IPS DF 4.7 (cell line): ENCODE measurements around the gene HERC4.

Experiments
- DNase-seq: peaks from one replicate; pipeline ENCODE4 v3.0.0-alpha.2; 2013; ENCODE audit warnings: low spot score; ENCODE audit errors: extremely low read depth

Gene HERC4, protein sequence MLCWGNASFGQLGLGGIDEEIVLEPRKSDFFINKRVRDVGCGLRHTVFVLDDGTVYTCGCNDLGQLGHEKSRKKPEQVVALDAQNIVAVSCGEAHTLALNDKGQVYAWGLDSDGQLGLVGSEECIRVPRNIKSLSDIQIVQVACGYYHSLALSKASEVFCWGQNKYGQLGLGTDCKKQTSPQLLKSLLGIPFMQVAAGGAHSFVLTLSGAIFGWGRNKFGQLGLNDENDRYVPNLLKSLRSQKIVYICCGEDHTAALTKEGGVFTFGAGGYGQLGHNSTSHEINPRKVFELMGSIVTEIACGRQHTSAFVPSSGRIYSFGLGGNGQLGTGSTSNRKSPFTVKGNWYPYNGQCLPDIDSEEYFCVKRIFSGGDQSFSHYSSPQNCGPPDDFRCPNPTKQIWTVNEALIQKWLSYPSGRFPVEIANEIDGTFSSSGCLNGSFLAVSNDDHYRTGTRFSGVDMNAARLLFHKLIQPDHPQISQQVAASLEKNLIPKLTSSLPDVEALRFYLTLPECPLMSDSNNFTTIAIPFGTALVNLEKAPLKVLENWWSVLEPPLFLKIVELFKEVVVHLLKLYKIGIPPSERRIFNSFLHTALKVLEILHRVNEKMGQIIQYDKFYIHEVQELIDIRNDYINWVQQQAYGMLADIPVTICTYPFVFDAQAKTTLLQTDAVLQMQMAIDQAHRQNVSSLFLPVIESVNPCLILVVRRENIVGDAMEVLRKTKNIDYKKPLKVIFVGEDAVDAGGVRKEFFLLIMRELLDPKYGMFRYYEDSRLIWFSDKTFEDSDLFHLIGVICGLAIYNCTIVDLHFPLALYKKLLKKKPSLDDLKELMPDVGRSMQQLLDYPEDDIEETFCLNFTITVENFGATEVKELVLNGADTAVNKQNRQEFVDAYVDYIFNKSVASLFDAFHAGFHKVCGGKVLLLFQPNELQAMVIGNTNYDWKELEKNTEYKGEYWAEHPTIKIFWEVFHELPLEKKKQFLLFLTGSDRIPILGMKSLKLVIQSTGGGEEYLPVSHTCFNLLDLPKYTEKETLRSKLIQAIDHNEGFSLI

DNA sequence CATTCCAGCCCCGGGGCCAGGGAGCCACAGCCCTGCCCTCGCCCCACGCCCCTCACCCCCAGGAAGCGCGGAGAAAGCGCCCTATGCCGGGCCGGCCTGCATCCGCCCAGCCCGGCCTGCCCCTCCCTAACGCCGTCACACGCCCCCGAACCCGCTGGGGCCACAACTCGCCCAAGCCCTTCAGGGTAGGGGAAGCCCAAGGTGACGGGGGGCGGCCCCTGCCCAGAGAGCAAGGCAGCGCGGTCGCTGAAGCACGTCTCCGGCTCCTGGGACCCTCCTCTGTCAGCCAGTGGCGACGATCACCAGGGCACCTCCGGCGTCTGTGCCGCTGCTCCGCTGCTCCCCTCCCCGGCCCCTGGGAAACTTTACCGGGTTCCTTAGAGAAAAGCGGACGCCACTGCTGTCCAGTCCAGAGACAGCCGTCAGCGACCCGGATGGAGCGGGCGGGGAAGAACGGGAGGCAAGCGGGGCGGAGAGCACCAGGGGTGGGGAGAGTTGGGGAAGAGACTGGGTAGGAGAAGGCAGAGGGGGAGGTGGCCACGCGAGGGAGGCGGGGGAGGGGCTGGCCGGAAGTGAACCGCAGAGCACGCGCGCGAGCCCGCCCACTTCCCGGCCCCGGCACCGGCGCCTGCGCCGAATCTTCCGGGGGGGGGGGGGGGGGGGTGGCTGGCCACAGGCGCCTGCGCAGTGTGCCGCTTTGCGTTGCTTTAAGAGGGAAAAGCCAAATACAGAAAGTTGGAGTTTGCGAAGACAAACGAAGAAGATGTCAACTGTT lies at the start of gene HERC4:
TSS of gene HERC4 (minus strand) at position 509 of the 775 bp plus-strand sequence. CDS start 2,175 bp downstream, outside the sequence.
- peak; percentile 46 for DNase-seq

DNA sequence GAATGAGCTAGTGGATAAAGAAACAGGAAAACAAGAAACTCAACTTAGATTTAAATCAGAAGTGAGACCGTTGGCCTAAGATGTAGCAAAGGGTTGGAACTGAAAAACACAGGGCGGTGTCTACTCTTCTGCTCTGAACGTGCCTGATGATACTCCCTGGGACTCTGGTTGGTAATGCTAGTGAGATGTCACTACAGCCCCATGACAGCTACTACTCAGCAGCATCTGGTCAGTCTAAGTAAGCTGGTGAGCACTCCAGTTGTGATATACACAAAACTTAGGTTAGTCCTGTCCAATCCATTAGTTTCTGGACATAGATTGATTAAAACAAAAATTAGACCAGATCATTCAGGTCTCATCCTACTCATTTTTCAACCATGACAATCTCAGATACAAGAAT lies 49.6 kb upstream of the HERC4 start:
- DNase-seq: no peak

DNA sequence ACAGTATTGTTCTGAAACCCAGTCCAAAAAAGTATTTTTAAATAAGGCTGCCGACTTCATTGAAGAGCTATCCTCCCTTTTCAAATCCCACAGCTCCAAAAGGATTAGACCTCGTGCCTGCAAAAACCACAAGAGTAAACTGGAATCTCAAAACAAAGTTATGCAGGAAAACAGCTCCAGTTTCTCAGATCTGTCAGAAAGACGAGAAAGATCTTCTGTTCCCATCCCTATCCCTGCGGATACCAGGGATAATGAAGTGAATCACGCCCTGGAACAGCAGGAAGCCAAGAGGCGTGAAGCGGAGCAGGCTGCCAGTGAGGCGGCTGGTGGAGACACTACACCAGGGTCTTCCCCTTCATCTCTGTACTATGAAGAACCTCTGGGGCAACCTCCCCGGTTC lies 46.8 kb upstream of the HERC4 start:
- DNase-seq: no peak

DNA sequence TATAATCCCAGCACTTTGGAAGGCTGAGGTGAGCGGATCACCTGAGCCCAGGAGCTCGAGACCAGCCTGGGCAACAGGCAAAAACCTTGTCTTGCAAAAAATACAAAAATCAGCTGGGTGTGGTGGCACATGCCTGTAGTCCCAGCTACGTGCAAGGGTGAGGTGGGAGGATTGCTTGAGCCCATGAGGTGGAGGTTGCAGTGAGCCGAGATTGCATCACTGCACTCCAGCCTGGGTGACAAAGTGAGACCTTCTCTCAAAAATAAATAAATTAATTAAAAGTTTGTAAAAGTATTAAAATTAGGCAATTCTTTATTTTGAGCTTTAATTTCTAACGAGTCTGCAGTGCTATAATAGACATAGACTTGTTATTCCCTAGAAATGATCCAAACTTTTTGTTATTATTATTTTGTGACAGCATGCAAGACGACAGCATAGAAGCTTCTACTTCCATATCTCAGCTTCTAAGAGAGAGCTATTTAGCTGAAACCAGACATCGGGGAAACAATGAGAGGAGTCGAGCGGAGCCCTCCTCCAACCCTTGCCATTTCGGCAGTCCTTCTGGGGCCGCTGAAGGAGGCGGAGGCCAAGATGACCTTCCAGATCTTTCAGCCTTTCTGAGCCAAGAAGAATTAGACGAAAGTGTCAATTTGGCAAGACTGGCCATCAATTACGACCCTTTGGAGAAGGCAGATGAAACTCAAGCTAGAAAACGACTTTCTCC lies 46.1 kb upstream of the HERC4 start:
- DNase-seq: no peak

DNA sequence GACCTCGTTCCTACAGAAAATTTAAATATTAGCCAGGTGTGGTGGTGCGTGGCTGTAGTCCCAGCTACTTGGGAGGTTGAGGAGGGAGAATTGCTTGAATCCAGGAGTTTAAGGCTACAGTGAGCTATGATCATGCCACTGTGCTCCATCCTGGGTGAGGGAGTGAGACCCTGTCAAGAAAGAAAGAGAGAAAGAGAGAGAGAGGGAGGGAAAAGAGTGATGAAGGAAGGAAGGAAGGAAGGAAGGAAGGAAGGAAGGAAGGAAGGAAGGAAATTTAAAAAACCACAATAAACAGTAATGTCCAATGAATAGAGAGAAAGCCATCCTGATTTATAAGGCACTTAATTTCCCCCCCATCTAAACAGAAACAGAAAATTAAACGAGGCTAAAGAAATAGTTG lies 43.6 kb upstream of the HERC4 start:
- DNase-seq: no peak

DNA sequence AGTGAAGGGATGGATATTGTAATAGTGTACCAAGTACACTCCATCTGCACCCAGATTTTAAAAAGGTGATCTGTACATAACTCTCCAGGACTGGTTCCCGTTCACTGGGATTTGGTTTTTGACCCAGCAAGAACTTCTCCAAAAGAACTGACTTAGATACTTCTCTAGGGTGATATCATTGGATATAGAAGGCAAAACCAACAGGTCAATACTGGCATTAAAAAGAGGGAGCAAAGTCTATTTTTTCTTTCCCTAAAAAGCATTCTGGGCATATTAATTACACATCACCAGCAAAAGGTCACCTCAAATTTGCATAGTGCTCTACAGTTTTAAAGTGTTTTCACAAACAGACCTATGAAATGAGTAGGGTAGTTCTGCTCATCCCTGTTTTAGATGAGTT lies 37.8 kb upstream of the HERC4 start:
- no peak for DNase-seq

DNA sequence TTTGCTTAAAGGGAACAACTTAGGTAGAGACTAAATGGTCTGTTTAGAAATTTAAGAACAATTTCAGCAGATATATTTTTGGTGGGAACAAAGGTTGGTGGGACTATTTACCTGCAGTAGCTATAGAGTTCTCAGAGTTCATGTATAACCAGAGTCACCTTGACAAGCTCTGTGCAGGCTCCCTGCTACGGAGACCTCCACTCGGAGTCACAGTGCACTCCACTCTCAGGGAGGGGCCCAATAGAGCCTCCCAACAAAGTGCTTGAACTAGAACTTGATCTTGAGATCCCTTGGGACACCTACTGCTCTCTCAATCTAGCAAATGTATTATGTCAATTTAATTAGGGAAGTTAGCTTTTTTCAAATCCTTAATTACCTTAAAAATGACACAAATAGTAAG lies 36.5 kb upstream of the HERC4 start:
- no peak for DNase-seq

DNA sequence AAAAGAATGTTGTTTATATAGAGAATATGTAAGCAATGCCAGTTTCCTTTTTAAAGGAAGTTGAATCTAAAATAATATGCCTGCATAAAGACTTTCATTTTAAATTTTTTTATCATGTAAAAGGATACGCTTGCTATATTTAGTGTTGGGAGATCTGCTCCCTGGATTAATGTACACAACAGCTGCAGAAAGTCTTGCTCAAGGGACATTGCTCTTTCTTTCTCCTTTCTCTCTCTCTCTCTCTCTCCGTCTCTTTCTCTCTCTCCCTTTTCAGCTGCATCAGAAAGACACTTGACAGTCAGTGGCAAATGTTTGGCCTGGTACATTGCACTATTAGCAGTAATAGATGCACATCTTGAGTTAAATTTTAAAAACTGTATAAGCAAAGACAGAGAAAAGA lies 34.9 kb upstream of the HERC4 start:
- no peak for DNase-seq

DNA sequence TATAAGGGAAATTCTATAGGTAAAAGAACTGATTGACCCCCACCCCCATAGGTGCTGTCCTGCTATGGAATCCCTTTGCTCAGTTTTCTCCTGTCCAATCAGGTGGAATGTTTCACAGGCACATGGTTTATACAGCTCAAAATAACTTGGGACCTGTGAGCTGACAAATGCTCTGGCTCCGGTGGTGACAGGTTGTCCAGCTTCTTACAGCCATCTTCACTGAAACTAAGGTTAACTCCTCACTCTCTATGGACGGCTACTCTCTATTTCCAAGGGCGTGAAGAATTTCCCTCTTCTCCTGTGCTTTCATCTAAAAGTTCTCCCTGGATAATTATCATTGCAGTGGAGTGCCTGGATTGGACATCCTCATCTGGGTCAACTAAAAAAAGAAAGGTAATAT lies 34.2 kb upstream of the HERC4 start, which contains the start of gene MYPN:
TSS of gene MYPN (plus strand) at position 158 of the 400 bp plus-strand sequence. CDS start 11,951 bp downstream, outside the sequence.
- DNase-seq: no peak

DNA sequence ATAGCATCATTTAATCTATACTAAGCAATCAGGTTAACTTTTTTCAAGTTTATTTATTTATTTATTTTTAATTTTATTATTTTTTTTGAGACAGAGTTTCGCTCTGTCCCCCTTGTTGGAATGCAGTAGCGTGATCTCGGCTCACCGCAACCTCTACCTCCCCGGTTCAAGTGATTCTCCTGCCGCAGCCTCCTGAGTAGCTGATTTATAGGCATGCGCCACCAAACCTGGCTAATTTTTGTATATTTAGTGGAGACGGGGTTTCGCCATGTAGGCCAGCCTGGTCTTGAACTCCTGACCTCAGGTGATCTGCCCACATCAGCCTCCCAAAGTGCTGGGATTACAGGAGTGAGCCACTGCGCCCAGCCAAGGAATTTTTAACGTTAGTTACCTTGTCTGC lies 33.6 kb upstream of the HERC4 start:
- DNase-seq: no peak

DNA sequence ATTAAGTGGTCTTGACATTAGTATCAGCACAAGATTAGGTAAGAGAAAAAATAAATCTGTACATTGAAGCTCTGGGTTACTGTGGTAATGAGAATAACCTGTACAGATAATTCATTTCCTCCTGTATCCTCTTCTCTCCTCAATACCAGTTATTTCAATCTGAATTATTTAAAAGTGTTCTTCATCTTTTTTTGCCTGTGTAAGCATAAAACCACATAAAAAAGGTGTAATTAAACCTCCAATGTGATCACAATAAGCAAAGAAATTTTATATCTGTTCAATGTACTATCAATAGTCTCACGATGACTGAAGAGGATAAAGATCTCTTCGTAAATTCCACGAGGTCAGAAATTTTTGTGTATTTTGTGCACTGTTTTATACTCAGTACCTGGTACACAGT lies 33.0 kb upstream of the HERC4 start:
- DNase-seq: no peak

DNA sequence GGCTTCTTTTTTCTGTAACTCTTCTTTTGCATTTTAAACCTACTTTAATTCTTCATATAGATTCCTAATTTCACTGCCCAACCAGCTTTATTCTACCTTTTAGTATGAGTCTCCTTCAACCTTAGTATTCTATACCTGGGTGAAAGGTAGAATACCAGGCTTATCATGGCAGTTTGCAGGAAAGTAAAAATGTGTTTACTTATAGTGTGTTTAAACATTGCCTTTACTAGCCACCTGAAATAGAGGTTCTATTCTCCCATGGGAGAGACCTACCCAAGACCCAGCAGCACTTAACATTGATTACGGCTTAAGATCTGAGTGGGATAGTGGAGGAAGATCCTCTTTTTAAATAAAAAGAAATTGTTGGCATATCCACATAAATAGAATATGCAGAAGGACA lies 32.6 kb upstream of the HERC4 start:
- no peak for DNase-seq

DNA sequence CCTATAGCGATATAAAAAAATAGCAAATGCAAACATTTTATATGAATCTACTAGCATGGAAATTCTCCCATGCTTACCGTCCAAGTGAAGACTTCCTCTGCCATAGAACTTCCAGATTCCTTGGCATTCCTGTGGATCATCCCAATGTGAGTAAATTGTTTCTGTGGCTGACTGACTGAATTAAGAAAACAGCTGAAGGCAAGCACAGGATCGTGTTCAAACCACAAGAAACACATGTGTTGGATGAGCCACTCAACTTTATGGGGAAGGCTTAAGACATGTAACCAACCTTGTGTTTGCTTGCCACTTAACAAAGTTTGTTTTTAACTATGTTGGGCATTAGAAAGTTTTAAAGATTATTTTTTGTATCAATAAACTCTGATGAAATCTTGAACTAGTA lies 31.6 kb upstream of the HERC4 start:
- DNase-seq: no peak

DNA sequence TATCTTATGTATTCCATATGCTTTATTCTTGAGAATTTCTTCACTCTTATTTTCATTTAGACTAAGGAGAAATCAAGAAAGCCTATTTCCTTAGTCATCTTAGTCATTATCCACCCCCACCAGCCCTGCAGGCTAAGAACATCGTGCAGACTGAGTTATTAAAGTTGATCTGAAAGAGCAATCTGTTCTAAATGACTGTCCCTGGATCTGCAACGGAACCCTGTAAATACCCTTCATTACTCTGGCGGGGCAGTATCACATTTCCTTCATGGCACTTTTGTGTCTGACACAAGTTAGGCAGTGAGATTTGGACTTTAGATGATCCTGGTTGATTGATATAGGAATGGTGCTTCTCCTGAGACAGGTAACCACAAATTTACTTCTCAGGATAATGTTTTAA lies 30.7 kb upstream of the HERC4 start:
- DNase-seq: no peak

DNA sequence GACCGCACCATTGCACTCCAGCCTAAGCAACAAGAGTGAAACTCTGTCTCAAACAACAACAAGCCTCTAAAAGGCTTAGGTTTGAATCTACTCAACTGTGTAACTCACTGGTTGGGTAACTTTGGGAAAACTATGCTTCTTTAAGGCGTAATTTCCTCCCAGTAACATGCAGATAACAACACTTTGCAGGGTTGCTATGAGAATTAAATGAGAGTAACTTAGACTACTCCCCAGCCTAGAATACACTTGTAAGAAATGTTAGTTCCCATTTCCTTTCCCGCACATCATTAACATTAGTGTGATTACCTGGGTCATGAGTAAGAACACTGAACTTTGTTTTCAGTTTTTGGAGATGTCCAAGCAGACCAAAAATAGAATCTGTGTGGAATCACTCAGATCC lies 28.8 kb upstream of the HERC4 start:
- DNase-seq: no peak

DNA sequence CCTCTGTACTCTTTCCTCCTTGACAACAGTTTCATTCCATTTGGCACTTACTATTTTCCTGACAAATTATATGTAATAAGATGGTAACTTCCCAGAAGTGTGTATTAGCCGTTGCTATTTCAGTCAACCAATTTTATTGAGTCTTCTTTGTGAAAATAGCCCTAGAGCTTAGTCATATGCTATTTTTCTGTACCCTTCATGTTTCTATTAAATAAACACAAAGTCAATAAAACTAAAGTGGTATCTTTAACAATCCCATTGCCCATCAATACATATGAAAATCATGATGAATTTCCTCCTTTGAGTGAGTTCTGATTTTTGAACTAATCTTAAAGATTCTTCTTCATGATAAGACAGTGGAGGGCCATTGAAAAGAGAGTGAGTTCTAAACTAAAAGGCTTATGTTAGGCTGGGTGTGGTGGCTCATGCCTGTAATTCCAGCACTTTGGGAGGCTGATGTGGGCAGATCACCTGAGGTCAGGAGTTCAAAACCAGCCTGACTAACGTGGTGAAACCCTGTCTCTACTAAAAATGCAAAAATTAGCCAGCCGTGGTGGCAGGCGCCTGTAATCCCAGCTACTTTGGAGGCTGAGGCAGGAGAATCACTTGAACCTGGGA lies 28.3 kb upstream of the HERC4 start:
- DNase-seq: no peak

DNA sequence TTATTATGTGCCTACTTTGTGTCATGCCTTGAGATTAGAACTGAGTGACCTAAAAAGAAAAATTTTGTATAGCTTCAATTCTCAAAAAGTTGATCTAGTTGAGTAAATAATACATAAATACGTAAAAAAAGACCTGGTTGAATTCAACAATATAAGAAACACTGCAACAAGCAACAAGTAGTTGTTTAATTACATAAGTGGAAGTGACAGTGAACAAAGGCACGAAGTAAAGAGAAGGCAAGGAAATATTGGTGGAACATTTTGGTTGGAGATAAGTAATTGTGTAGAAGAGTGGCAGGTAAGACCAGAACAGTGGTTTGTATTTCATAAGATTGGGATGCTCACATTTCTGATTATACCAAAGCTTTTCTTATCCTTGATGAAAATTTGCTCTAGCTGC lies 26.0 kb upstream of the HERC4 start:
- DNase-seq: no peak

DNA sequence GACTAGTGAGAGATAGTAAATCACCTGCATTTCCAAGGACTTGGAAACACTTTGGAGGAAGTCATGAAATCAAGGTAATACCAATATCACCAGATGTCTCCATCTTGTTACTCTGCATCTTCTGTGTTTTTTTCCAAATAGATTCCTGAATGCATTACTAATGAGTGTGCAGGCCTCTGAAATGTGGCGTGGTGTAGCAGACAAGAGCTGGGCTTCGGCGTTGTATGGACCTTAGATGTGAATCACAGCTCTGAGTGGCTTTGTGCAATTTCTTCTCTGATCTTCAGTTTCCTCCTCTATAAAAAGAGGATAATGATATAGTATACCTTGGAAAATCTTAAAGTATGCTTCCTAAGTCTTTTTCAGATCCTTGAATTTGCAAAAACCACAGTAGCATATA lies 24.7 kb upstream of the HERC4 start:
- no peak for DNase-seq

DNA sequence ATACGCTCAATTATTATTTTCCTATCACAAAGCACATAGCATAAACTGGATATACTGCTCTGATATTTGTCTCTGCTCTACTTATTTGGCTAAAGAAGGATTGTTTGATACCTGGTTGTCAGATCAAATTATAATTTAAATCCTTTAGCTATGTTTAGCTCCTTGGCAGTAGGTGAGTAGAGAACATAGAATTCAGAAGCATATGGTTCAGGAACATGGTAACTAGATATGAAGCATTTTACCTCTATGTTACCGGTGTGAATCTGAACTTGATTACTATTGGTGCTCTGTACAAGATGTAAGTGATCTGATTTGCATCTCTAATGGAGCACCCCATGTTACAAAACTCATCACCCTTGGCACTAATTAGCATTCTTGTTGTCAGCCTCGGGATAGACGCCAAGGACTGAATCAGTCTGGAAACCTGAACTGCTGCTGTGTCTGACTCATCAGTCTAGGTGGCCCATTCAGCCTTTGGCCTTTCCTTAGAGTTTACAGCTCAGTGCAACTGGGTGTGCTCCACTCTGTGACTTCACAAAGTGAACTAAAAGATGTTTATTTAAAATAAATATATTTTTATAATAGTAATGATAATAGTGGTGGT lies 21.9 kb upstream of the HERC4 start:
- no peak for DNase-seq

DNA sequence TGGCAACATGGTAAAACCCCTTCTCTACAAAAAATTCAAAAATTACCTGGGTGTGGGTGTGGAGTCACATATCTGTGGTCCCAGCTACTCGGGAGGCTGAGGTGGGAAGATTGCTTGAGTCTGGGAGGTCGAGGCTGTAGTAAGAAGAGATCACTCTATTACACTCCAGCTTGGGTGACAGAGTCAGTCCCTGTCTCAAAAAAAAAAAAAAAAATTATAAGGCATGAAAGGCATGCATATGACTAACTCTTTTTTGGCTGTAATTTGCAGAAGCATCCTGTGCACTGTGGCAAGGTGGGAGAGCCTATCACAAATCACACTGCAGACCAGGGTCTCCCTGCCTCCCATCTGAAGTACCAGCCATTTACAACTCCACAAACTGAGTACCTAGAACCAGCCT lies 20.1 kb upstream of the HERC4 start:
- no peak for DNase-seq
